OCI-M2 (cell line): ENCODE data around the gene TEX2.
"Not testable (repeated sequence)": the region's sequence is repeated elsewhere in the genome, so short reads cannot be mapped to it uniquely, and the experiment has no call there.

Source experiments
- DNase-seq: peaks from one replicate; lab custom pipeline; 2025; ENCODE audit not compliant: unreplicated experiment; lab: John Stamatoyannopoulos, UW

The TEX2 gene

GRCh38 chr17:64216000-64216337 lies 47.1 kb downstream of the TEX2 start:
- no peak for DNase-seq

- no peak for DNase-seq
Measured at GRCh38 chr17:64214950-64215349, 48.1 kb downstream of the TEX2 start.

GRCh38 chr17:64213995-64214811 lies 48.9 kb downstream of the TEX2 start:
- no peak for DNase-seq

GRCh38 chr17:64212122-64212521 lies 50.9 kb downstream of the TEX2 start:
- DNase-seq = no peak

- DNase-seq = no peak
Measured at GRCh38 chr17:64209983-64210382, 53.1 kb downstream of the TEX2 start.

GRCh38 chr17:64209356-64209941 lies 53.6 kb downstream of the TEX2 start:
- no peak for DNase-seq

- DNase-seq = not testable (repeated sequence)
Measured at GRCh38 chr17:64208656-64209055, 54.4 kb downstream of the TEX2 start.

GRCh38 chr17:64205804-64206203 lies 57.3 kb downstream of the TEX2 start:
- DNase-seq = no peak

- DNase-seq = no peak
Measured at GRCh38 chr17:64203630-64204029, 59.4 kb downstream of the TEX2 start.

- DNase-seq = no peak
Measured at GRCh38 chr17:64202683-64203344, 60.2 kb downstream of the TEX2 start.

GRCh38 chr17:64200080-64201032 lies 62.7 kb downstream of the TEX2 start:
- DNase-seq = no peak

GRCh38 chr17:64198331-64199090 lies 64.5 kb downstream of the TEX2 start:
- DNase-seq = no peak

GRCh38 chr17:64196601-64197000 lies 66.5 kb downstream of the TEX2 start:
- DNase-seq = no peak

- no peak for DNase-seq
Measured at GRCh38 chr17:64193561-64193960, 69.5 kb downstream of the TEX2 start.

GRCh38 chr17:64192589-64192988 lies 70.5 kb downstream of the TEX2 start:
- DNase-seq = no peak

GRCh38 chr17:64190472-64190871 lies 72.6 kb downstream of the TEX2 start:
- no peak for DNase-seq

- DNase-seq = no peak
Measured at GRCh38 chr17:64188088-64188487, 75.0 kb downstream of the TEX2 start.

- DNase-seq = no peak
Measured at GRCh38 chr17:64187093-64187895, 75.8 kb downstream of the TEX2 start.
